ENCODE results near the gene UBE2E1.
"Not testable (repeated sequence)": the region's sequence is repeated elsewhere in the genome, so short reads cannot be mapped to it uniquely, and the experiment has no call there.

The UBE2E1 gene

DNA sequence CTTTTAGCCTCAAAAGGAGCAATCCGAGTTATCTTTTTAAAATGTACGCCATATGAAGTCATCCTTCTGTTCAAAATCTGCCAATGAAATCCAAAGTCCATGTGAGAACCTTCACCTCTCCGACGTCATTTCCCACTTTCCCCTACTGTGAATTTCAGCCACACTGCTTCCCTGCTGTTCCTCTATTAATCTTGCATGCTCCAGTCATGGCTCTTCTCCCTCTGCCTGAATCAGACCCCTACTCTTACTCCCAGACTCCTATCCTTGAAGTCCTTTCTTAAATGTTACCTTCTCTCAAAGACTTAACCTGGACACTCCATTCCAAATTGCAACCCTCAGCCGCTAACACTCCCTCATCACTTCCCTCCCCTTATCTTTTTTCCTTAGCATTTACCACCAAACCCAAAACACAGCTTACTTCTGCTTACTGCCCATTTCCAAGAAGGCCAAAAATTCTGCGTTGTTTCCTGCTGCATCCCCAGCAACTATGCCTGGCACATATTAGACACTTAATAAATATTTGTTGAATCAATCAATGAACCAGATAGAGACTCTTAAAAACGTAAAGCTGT, 109.9 kb downstream of the UBE2E1 start:
- in situ Hi-C loops (cut with MboI; ENCODE audit: low sequenced_read_pairs): no loop called here

DNA sequence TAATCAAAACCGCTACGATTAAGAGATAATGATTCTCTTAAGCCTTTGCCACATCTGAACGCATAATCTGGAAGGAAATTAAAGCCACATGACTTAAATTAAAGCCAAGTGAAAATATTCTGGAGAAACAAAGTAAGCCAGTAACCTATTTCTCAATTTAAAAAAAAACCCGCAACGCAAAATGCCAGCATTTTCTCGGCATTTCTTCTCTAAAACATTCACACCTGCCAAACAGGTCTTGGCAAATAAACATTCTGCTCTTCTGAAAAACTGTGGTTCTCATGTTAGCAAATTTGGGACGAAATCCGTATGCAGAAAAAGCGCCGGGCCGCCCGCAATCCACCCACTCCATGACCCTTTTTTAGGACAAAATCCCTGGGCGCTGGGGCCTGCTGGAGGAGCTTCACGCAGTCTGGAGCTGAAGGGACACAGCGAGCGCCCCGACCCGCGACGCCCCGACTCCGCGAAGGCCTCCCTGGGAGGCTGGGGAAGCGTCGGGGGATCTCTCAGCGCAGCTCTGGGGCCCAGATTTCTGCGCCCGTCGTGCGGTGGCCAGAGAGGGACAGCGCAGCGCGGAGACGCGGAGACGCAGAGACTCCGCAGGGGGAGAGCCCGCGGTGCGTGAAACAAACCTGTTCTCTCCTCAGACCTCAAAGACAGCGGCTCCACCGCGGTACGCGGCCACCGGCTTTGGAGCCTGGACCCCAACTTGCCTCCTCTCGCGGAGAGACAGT, 110.6 kb downstream of the UBE2E1 start:
- in situ Hi-C loops (cut with MboI; ENCODE audit: low sequenced_read_pairs): no loop called here

GRCh38 chr3:23916886-23917678, 111.3 kb downstream of the UBE2E1 start, which contains the start of the genes NKIRAS1 and RPL15:
Gene NKIRAS1, minus strand, starts transcription at chr3:23916990. Its CDS starts 6,086 bp downstream, at chr3:23910904.
Gene RPL15, plus strand, starts transcription at chr3:23917132. Its CDS starts 728 bp downstream, at chr3:23917860.
- in situ Hi-C loops (cut with MboI; ENCODE audit: low sequenced_read_pairs): no loop called here

DNA sequence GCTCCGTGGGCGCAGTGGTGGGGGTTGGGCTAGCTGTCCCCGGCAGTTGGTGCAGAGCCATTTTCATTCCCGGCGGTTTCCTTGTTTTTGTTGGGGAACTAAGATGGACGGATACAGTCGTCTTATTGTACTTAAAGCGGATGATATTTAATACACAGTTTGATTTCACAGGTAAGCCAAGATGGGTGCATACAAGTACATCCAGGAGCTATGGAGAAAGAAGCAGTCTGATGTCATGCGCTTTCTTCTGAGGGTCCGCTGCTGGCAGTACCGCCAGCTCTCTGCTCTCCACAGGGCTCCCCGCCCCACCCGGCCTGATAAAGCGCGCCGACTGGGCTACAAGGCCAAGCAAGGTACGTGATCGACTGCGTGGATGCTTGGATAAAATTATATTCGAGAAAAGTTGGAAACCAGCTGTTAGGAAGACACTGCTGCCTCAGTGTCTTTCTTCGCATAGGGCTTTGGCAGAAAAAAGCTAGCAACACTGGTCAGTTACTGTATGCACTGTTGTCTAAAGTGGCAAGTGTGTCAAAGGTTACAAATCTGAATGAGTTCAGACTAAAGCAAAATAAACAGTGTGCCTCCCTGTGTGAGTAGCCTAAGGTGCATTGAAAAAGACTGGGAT, 112.0 kb downstream of the UBE2E1 start:
- in situ Hi-C loops (cut with MboI; ENCODE audit: low sequenced_read_pairs): not testable (repeated sequence)

GRCh38 chr3:23918331-23918730, 112.6 kb downstream of the UBE2E1 start:
- in situ Hi-C loops (cut with MboI; ENCODE audit: low sequenced_read_pairs): not testable (repeated sequence)

DNA sequence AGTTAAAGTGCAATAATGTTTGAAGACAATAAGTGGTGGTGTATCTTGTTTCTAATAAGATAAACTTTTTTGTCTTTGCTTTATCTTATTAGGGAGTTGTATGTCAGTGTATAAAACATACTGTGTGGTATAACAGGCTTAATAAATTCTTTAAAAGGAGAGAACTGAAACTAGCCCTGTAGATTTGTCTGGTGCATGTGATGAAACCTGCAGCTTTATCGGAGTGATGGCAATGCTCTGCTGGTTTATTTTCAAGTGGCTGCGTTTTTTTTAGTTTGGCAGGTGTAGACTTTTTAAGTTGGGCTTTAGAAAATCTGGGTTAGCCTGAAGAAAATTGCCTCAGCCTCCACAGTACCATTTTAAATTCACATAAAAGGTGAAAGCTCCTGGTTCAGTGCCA, 113.9 kb downstream of the UBE2E1 start:
- in situ Hi-C loops (cut with MboI; ENCODE audit: low sequenced_read_pairs): no loop called here

- in situ Hi-C loops (cut with MboI; ENCODE audit: low sequenced_read_pairs): no loop called here
These were observed 114.4 kb downstream of the UBE2E1 start for GRCh38 chr3:23920151-23920655.

DNA sequence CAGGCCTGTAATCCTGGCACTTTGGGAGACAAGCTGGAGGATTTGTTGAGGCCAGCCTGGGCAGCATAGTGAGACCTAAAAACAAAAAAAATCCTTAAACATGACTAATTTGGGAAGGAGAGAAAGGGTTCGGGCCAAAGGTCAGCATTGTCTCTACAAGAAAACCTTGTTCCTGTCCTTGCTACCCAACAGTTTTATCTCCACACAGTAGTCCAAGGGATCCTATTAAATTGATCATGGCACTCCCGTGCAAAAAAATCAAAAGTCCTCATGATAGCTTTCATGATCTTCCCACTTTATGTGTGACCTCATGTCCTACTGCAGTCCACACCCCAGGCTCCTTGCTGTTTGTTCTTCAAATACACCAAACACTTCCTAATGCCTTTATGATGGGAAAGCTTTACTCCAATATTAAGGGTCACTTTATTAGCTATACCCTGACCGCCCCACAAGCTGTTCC, 115.3 kb downstream of the UBE2E1 start:
- in situ Hi-C loops (cut with MboI; ENCODE audit: low sequenced_read_pairs): no loop called here

DNA sequence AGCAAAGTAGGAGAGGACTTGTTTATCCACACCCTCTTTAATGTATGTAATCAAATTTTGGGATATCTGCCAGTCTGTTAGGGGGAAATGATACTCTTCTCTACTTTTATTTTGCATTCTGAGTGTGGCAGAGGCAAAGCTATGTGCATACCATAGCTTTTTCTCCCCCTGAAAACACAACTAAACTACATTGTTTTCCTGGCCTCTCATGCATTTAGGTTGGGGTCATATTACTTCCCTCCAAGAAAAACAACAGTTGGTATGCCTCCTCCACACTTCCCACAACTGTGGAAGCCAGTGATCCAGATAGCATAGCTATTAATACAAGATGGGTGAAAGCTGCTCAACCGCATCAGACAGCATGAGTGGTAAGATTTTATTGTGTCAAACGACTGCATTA, 118.0 kb downstream of the UBE2E1 start:
- in situ Hi-C loops (cut with MboI; ENCODE audit: low sequenced_read_pairs): no loop called here

DNA sequence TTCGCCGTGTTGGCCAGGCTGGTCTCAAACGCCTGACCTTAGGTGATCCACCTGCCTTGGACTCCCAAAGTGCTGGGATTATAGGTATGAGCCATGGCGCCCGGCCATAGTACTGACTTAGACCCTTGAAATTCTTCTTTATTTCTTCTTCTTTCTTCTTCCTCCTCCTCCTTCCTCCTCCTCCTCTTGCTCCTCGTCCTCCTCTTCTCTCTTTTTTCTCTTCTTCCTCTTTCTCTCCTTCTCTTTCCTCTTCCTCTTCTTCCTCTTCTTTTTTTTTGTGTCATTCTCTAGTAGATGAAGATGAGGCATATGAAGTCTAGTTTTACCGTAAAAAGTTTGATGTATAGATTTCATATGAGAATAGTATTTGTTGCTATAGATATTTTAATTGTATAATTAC, 120.5 kb downstream of the UBE2E1 start:
- in situ Hi-C loops (cut with MboI; ENCODE audit: low sequenced_read_pairs): no loop called here

DNA sequence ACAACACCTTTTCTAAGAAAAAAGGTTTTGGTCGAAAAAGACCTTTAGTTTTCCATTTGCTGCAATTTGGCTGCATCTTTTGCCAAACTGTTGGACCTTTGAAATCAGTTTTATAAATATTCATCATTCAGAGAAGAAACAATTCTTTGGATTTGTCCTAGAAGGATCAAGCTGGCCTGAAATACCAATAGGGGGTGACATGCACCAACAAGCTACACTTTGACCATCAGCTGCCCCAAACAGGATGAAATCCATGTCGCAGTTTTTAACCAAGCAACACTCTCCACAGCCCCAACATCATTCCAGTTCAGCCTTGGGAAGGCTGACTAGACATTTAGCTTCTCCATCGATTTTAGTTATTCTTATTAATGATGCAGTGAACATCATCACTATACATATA, 121.0 kb downstream of the UBE2E1 start:
- in situ Hi-C loops (cut with MboI; ENCODE audit: low sequenced_read_pairs): no loop called here

DNA sequence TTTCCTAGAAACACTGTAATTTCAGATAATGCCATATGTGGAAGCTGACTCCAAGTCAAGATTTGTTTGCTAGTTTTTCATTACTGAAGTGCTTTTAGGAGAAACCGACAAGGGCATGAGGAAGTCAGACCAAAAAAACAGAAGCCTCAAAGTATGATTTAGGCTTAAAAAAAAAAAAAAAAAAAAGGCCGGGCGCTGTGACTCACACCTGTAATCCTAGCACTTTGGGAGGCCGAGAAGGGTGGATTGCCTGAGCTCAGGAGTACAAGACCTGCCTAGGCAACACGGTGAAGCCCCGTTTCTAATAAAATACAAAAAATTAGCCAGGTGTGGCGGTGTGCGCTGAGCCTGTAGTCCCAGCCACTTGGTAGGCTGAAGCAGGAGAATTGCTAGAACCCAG, 122.8 kb downstream of the UBE2E1 start:
- in situ Hi-C loops (cut with MboI; ENCODE audit: low sequenced_read_pairs): no loop called here

DNA sequence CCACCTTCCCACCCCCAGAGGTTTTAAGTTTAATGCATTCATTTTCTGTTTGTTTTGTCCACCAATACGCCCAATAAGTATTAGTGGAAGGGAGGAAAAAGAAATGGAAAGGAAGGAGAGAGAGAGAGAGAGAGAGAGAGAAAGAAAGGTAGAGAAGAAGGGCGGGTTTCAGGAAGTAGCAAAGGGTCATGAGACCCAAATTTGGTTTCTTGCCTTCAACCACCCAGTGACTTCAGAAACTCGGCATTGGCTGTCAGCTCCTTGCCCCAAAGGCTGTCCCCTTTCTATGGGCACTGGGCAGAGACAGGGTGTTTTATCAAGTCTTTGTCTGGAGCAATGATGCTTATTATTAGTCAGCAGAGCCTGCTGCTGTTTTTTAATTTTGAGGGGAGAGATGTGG, 125.8 kb downstream of the UBE2E1 start:
- in situ Hi-C loops (cut with MboI; ENCODE audit: low sequenced_read_pairs): no loop called here

- in situ Hi-C loops (cut with MboI; ENCODE audit: low sequenced_read_pairs): no loop called here
These were observed 126.8 kb downstream of the UBE2E1 start for GRCh38 chr3:23932571-23932970.

DNA sequence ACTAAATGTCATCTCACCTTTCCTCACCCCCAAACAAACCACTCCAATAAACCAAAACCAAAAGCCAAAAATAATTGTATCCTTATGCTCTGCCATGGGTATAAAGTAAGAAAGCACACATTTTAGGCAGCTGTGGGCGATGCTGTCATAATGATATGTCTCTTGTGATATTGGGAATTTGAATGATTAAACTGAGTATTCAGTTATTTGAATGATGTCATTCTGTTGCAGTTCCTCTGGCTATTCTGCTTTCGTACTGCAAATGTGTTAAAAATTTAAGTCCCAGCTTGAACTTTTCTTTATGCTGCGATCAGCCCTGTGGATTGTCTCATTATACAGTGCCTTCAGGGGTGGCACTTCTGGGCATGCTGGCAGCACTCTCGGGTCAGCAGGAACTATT, 128.5 kb downstream of the UBE2E1 start:
- in situ Hi-C loops (cut with MboI; ENCODE audit: low sequenced_read_pairs): no loop called here

GRCh38 chr3:23937296-23937695, 131.5 kb downstream of the UBE2E1 start:
- in situ Hi-C loops (cut with MboI; ENCODE audit: low sequenced_read_pairs): no loop called here

DNA sequence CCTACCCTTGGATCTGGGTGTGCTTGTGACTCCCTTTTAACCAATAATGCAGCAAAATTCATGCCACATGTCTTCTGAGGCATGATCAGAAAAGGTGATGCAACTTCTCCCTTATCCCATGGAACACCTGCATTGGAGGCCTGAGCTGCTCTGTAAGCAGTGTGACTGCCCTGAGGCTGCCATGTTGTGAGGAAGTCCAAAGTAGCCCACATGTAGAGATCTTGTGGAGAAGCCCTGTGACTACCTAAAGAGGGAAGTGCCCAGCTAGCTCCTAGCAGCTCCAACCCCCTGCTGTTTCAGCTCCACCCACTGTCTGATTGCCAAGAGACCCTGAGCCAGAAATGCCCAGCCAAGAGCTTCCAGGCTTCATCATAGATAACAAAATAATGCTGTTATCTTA, 132.9 kb downstream of the UBE2E1 start:
- in situ Hi-C loops (cut with MboI; ENCODE audit: low sequenced_read_pairs): no loop called here

GRCh38 chr3:23940775-23941174, 135.0 kb downstream of the UBE2E1 start:
- in situ Hi-C loops (cut with MboI; ENCODE audit: low sequenced_read_pairs): no loop called here
